Trophoblast cell (in vitro differentiated cells and primary cell): ENCODE results near the gene SCYL2.
"Not testable (repeated sequence)": the region's sequence is repeated elsewhere in the genome, so short reads cannot be mapped to it uniquely, and the experiment has no call there.

Experiments
- DNase-seq, 2 donors: peaks; one replicate each; pipeline ENCODE4 v3.0.0-alpha.2; 2016
- H2AFZ ChIP-seq: 2 replicates; pipeline ENCODE4 v1.6.1; 2013; ENCODE audit warnings: low read length, moderate library complexity, mild to moderate bottlenecking; ENCODE audit not compliant: insufficient read depth, poor library complexity
- H2AK5ac ChIP-seq: 2 replicates; pipeline ENCODE4 v1.6.1; 2013; ENCODE audit warnings: mild to moderate bottlenecking, low read length
- H2BK120ac ChIP-seq: 2 replicates; pipeline ENCODE4 v1.6.1; 2013; ENCODE audit warnings: low read length, mild to moderate bottlenecking, moderate library complexity; ENCODE audit not compliant: insufficient read depth, poor library complexity
- H2BK12ac ChIP-seq: 2 replicates; pipeline ENCODE4 v1.6.1; 2013; ENCODE audit warnings: mild to moderate bottlenecking, low read length, moderate library complexity
- H2BK5ac ChIP-seq: 2 replicates; pipeline ENCODE4 v1.6.1; 2013; ENCODE audit warnings: low read length, low read depth, moderate library complexity, mild to moderate bottlenecking; ENCODE audit not compliant: poor library complexity
- H3K14ac ChIP-seq: 2 replicates; pipeline ENCODE4 v1.6.1; 2013; ENCODE audit warnings: mild to moderate bottlenecking, low read length
- H3K18ac ChIP-seq: 2 replicates; pipeline ENCODE4 v1.6.1; 2013; ENCODE audit warnings: mild to moderate bottlenecking, low read length
- H3K23ac ChIP-seq: 2 replicates; pipeline ENCODE4 v1.6.1; 2013; ENCODE audit warnings: low read length
- H3K27ac ChIP-seq: 2 replicates; pipeline ENCODE4 v1.5.1; 2013; ENCODE audit warnings: low read depth, mild to moderate bottlenecking, inconsistent platforms, low read length, moderate library complexity
- H3K27me3 ChIP-seq: 2 replicates; pipeline ENCODE4 v1.6.1; 2013; ENCODE audit warnings: inconsistent platforms, mild to moderate bottlenecking, low read length, moderate library complexity; ENCODE audit not compliant: insufficient read depth
- H3K36me3 ChIP-seq, 2 experiments: 1 replicate in 1 of 2; 2 replicates in 1 of 2; pipeline ENCODE4 v1.6.1; 2013; ENCODE audit warnings: low read length in 2 of 2, mild to moderate bottlenecking in 2 of 2, moderate library complexity in 1 of 2; ENCODE audit not compliant: insufficient read depth in 2 of 2, control insufficient read depth in 1 of 2
- H3K4ac ChIP-seq: 2 replicates; pipeline ENCODE4 v1.6.1; 2013; ENCODE audit warnings: low read depth, mild to moderate bottlenecking, low read length, moderate library complexity
- H3K4me1 ChIP-seq, 2 experiments: 1 replicate in 1 of 2; 2 replicates in 1 of 2; pipeline ENCODE4 v1.6.1; 2013; ENCODE audit warnings: low read length in 2 of 2, mild to moderate bottlenecking in 2 of 2, moderate library complexity in 1 of 2; ENCODE audit not compliant: insufficient read depth in 2 of 2, control insufficient read depth in 1 of 2
- H3K4me2 ChIP-seq: 2 replicates; pipeline ENCODE4 v1.6.1; 2013; ENCODE audit warnings: inconsistent platforms, mild to moderate bottlenecking, low read length, moderate library complexity
- H3K4me3 ChIP-seq: 2 replicates; pipeline ENCODE4 v1.5.1; 2013; ENCODE audit warnings: mild to moderate bottlenecking, low read depth, low read length, inconsistent platforms
- H3K79me1 ChIP-seq: one replicate; pipeline ENCODE4 v1.6.1; 2013; ENCODE audit warnings: low read length
- H3K79me2 ChIP-seq: 2 replicates; pipeline ENCODE4 v1.6.1; 2013; ENCODE audit warnings: low read length, mild to moderate bottlenecking; ENCODE audit not compliant: control insufficient read depth, insufficient read depth, poor library complexity
- H3K9ac ChIP-seq: 2 replicates; pipeline ENCODE4 v1.6.1; 2013; ENCODE audit warnings: mild to moderate bottlenecking, low read length
- H3K9me3 ChIP-seq: 2 replicates; pipeline ENCODE4 v1.6.1; 2013; ENCODE audit warnings: low read depth, mild to moderate bottlenecking, control low read depth, inconsistent platforms, low read length; ENCODE audit not compliant: insufficient read depth
- H4K12ac ChIP-seq: 2 replicates; pipeline ENCODE4 v1.6.1; 2013; ENCODE audit warnings: low read depth, mild to moderate bottlenecking, low read length, moderate library complexity
- H4K8ac ChIP-seq: 2 replicates; pipeline ENCODE4 v1.6.1; 2013; ENCODE audit warnings: low read depth, mild to moderate bottlenecking, low read length, moderate library complexity
- H4K91ac ChIP-seq: one replicate; pipeline ENCODE4 v1.6.1; 2013; ENCODE audit warnings: low read depth, mild to moderate bottlenecking, low read length, moderate library complexity
- WGBS: extraction: QIAGEN DNeasy Blood & Tissue Kit; methylation state at CpG from one replicate; pipeline ENCODE4 v1.1.7; 2013; ENCODE audit warnings: missing lambda C conversion rate; ENCODE audit not compliant: insufficient read length, insufficient coverage; ENCODE audit errors: extremely low coverage; 5-methylcytosine and 5-hydroxymethylcytosine counted together

Gene SCYL2

GRCh38 chr12:100302081-100302480 lies 35.1 kb downstream of the SCYL2 start:
- Histone ChIP-seq H3K23ac (no peak overlapping the region), H2AK5ac (no peak overlapping the region), H3K4me2 (no peak overlapping the region), H4K12ac (no peak overlapping the region), H2BK5ac (no peak overlapping the region), H3K36me3 (peaks cover 22 to 23% of the 10 kb centered on the region in 2 experiments), H4K91ac (no peak overlapping the region), H3K14ac (no peak overlapping the region), H3K9me3 (no peaks in the 10 kb centered on the region), H3K27me3 (no peaks in the 10 kb centered on the region), H3K9ac (no peak overlapping the region), H2BK12ac (no peak overlapping the region), H3K27ac (no peak overlapping the region), H3K4ac (no peak overlapping the region), H2AFZ (no peak overlapping the region), H4K8ac (no peak overlapping the region), H3K79me1 (no peaks in the 10 kb centered on the region), H3K18ac (no peak overlapping the region), H3K4me1 (peaks cover 0 to 5% of the 10 kb centered on the region in 2 experiments), H3K79me2 (no peaks in the 10 kb centered on the region), H2BK120ac (no peak overlapping the region), H3K4me3 (no peak overlapping the region)
- DNase-seq = no peak
- WGBS = no CpG with 5 or more reads among the region's 1 CpG

GRCh38 chr12:100303831-100304230 lies 36.9 kb downstream of the SCYL2 start:
- Histone ChIP-seq H2BK5ac (no peak overlapping the region), H3K36me3 (peaks cover 19 to 20% of the 10 kb centered on the region in 2 experiments), H3K27me3 (no peaks in the 10 kb centered on the region), H4K8ac (no peak overlapping the region), H2BK120ac (no peak overlapping the region), H3K4ac (no peak overlapping the region), H3K18ac (no peak overlapping the region), H3K79me2 (no peaks in the 10 kb centered on the region), H2AFZ (no peak overlapping the region), H3K79me1 (no peaks in the 10 kb centered on the region), H3K14ac (no peak overlapping the region), H4K91ac (no peak overlapping the region), H3K9ac (no peak overlapping the region), H2BK12ac (no peak overlapping the region), H3K9me3 (no peaks in the 10 kb centered on the region), H3K4me1 (peaks cover 0 to 5% of the 10 kb centered on the region in 2 experiments), H3K27ac (no peak overlapping the region), H3K23ac (no peak overlapping the region), H4K12ac (no peak overlapping the region), H2AK5ac (no peak overlapping the region), H3K4me2 (no peak overlapping the region), H3K4me3 (no peak overlapping the region)
- WGBS = no CpG with 5 or more reads among the region's 4 CpGs
- DNase-seq = no peak

- H3K4me2 ChIP-seq, H3K4me3 ChIP-seq, H3K79me1 ChIP-seq, H3K18ac ChIP-seq, H3K9ac ChIP-seq, H3K9me3 ChIP-seq, H3K27ac ChIP-seq, H3K23ac ChIP-seq, H3K79me2 ChIP-seq, H2BK120ac ChIP-seq, H4K12ac ChIP-seq, H4K8ac ChIP-seq, H2AK5ac ChIP-seq, H3K4me1 ChIP-seq, H3K27me3 ChIP-seq, H3K14ac ChIP-seq, H3K4ac ChIP-seq, H2BK5ac ChIP-seq, H2BK12ac ChIP-seq, H2AFZ ChIP-seq, DNase-seq, H4K91ac ChIP-seq: not testable (repeated sequence)
- peaks cover 16 to 17% of the 10 kb centered on the region in 2 experiments for H3K36me3 ChIP-seq
- WGBS = no CpG with 5 or more reads among the region's 7 CpGs
These were observed 37.4 kb downstream of the SCYL2 start for GRCh38 chr12:100304334-100304733.

- not testable (repeated sequence) for H3K4me1 ChIP-seq, H3K27ac ChIP-seq, H3K9me3 ChIP-seq, H4K91ac ChIP-seq, H2AK5ac ChIP-seq, H3K14ac ChIP-seq, H2BK5ac ChIP-seq, H3K4me2 ChIP-seq, H3K4me3 ChIP-seq, H3K27me3 ChIP-seq, H3K4ac ChIP-seq, H2BK12ac ChIP-seq, H3K79me1 ChIP-seq, H3K9ac ChIP-seq, H3K23ac ChIP-seq, H2BK120ac ChIP-seq, H3K18ac ChIP-seq, H4K8ac ChIP-seq, H2AFZ ChIP-seq, DNase-seq, H4K12ac ChIP-seq, H3K79me2 ChIP-seq
- WGBS = no CpG with 5 or more reads among the region's 5 CpGs
- peaks cover 16 to 18% of the 10 kb centered on the region in 2 experiments for H3K36me3 ChIP-seq
These were observed 41.2 kb downstream of the SCYL2 start for GRCh38 chr12:100308138-100308537.
